Activated CD8-positive, alpha-beta memory T cell treated with anti-CD3 and anti-CD28 coated beads, Interleukin-2, amount 50 U/mL, for 4 hours (primary cell): ENCODE data around the gene RNF214.
"Not testable (repeated sequence)": the region's sequence is repeated elsewhere in the genome, so short reads cannot be mapped to it uniquely, and the experiment has no call there.

Experiments
- DNase-seq: peaks from one replicate; pipeline ENCODE4 v3.0.0-alpha.2; 2020

RNF214 gene

DNA sequence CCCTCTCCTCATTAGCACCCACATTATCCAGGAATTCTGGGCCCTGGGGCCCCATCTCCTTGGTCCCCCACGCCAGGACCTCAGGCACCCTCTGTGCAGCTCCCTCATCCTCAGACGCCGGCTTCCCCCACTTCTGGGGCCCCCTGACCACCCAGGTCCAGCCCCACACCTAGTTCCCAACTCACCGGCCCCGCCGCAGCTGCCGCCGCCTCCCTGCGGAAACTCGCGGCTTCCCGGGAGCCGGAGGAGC, 704 bp upstream of the RNF214 start, which contains the start of gene PCSK7:
PCSK7 (minus strand) TSS at position 232 of the 250 bp plus-strand sequence. CDS start 2,229 bp downstream, outside the sequence.
- DNase-seq: no peak

DNA sequence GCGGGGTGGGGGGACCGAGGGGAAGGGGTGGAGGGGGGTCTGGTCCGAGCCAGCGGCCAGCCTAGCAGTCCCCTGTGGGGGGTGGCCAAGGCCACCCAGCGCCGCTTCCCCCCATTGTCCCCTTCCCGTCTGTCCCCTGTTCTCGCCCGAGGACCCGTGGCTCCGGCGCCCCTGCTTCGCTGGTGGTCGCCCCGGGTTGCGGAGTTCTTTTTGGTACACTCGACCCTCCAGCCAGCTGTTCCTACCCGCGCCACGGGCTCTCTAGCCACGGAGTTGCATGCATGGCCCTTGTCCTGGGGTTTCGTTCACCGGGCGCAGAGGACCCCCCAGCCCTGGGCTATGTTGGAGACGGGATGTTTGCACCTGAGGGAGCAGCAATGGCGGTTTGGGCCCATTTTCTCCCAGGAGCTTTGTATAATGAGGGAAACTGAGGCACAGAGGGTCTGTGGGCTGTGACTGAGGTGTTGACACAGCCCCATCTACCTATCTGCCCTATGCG, 489 bp downstream of the RNF214 start:
- no peak for DNase-seq

DNA sequence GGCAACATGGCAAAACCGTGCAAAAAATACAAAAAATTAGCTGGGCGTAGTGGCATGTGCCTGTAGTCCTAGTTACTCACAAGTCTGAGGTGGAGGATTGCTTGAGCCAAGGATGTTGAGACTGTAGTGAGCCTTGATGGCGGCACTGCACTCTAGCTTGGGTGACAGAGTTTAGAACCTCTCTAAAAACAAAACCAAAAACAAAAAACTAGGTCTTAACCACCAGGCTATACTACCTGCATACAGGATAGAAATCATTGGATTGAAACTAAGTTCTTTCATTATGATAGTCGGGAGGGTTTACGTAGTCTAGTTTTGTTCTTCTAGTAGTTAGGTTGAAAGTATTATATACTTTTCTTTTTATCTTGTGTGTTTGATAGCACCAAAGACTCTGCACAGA, 5.8 kb downstream of the RNF214 start:
- no peak for DNase-seq

DNA sequence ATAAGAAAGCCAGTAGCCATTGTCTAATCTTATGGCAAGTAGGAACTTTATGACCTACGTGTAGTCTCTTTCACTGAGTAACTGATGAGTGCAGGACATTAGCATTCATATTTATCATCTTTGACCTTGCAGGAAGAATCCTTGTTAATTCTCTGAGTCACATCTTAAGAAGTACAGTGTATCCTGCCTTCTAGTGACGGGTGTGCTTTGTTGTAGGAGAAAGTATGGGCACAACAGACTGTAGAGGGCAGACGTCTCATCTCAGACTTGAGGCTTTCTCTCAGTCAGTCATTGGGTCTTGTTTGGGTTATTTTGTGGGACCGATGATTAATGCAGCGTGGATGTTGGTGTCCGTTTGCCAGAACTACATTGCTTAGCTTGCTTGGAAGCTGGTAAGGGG, 6.8 kb downstream of the RNF214 start:
- DNase-seq: no peak

DNA sequence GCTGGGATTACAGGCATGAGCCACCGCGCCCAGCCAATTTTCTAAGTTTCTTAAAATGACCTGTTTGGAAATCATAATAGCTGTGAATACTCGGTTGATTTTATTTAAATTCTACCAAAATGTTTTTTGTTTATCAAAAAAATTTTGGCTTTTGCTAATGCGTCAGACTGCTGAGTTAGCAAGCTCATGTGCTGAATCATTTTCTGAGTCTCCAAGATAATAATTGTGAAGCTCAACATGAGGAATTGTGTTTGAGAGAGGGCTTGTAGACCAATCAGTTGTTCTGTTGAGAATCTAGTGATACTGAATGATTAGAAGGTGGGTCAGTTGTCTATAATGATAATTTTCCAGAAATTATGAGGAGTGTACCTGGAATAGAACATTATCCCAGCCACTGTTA, 15.9 kb downstream of the RNF214 start:
- DNase-seq: no peak

DNA sequence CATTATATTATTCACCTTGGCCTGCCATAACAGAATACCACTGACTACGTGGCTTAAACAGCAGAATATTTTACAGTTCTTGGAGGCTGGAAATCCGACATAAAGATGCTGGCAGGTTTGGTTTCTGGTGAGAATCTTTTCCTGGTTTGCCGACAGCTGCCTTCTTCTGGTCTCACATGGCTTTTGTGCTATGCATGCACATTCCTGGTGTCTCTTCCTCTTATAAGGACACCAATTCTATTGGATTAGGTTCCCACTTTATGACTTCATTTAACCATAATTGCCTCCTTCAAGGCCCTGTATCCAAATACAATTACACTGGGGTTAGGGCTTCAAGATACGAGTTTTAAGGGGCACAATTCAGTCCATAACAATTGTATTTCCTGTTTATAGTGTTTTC, 17.1 kb downstream of the RNF214 start:
- no peak for DNase-seq

DNA sequence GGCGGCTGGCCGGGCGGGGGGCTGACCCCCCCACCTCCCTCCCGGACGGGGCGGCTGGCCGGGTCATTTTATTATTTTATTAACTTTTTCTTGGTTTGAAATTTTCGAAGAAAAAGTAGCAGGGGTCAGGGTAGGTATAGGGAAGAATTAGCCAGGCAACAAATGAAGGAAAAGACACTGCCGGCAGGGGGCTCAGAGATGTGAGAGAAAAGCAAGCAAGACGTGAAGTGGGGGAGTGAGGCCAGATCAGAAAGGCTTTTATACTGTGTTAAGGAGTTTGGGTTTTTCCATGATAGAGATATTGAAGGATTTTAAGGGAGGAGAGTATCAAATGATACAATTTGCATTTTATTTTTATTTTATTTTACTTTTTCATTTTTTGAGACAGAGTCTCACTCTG, 19.0 kb downstream of the RNF214 start:
- no peak for DNase-seq

DNA sequence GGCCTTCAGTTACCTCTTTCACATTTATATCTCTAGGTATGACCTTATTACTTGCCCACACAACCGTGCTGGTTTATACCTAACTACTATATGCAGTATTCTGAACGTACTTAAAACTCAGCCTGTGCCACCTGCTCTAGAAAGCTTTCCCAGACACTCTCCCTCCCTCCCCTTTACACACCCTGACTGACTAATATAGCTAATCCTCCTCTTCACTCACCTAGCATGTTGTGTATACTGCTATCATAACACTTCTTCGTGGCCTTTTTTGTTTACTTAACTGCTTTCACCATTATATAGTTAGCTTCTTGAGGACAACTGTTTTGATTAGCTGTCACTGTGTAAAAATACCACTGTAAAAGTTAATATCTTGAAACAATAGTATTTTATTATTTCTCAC, 23.5 kb downstream of the RNF214 start:
- DNase-seq: no peak

DNA sequence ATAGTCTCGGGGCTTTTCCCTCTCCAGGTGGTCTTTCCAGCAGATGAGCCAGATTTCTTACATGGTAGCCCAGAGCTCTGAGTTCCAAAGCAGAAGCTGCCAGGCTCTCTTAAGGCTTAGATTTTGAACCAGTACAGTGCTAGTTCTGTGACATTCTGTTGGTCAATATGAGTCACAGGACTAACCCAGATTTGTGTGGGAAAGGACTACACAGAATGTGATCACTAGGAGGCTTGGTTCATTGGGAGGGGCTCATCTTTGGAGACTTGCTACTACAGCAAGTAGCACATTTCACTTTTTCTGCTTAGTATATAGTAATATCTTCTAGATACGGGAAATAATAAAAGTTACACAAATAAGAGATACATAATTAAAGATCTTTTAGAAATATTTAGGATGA, 24.1 kb downstream of the RNF214 start:
- DNase-seq: no peak

DNA sequence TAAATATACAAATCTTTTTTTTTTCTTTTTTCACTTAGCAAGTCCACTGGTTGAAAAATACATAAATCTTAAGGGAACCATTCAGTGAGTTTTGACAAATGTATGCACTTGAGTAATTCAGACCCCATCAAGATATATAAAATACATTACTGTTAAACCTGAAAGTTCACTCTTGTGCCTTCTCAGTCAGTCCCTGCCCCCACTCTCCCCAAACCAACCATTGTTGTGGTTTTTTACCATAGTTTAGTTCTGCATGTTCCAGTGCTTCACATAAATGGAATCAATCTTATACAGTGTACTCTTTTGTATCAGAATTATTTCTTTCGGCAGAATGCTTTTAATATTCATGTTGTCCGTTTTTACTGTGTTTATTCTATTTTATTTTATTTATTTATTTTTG, 26.1 kb downstream of the RNF214 start:
- DNase-seq: no peak

DNA sequence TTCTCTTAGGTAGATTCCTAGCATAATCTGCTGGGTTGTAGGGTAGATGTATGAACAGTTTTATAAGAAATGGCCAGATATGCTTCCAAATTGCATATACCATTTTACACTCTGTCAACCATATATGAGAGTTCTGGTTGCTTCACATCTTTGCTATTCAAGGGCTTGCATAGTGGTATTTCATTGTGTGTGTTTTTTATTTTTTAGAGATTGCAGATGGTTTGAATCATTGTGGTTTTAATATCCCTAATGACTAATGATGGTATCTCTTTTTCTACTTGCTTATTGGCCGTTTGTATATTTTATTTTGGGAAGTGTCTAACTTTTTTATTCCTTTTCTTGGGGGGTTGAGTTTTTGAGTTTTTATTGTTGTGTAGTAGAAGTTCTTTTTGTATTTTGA, 26.9 kb downstream of the RNF214 start:
- DNase-seq: no peak

DNA sequence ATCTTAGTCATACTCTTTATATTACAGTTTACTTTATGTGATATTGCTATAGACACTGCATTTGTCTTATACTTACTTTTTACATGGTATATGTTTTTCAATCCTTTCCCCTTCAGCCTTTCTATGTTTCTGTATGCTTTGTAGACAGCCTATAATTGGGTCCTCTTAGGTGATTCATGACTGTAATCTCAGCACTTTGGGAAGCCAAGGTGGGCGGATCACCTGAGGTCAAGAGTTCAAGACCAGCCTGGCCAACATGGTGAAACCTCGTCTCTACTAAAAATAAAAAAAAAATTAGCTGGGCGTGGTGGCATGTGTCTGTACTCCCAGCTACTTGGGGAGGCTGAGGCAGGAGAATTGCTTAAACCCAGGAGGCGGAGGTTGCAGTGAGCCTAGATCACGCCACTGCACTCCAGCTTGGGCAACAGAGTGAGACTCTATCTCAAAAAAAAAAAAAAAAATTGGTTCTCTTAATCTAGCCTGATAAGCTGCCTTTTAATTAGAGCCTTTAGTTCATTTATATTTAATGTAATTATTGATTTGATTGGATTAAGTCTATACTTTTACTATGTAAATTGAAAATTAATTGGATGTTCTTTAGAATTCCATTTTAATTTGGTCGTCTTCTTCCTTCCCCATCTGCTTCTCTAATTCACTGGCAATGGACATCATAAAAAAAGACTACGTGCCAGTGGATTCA, 32.3 kb downstream of the RNF214 start:
- DNase-seq: not testable (repeated sequence)

DNA sequence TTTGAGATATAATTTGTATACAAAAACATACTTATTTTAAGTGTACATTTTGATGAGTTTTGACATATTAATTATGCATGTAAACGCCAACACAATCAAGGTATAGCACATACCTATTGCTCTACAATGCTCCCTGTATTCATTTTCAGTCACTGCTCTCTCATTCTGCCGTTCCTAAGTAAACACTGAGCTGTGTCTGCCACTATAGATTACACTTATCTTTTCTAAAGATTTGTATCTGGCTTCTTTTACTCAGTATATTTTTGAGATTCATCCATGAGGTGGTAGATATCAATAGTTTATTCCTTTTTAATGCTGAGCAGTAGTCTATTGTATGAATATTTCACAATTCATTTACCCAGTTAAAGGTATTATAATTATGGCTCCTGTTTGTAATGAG, 33.3 kb downstream of the RNF214 start:
- DNase-seq: no peak

DNA sequence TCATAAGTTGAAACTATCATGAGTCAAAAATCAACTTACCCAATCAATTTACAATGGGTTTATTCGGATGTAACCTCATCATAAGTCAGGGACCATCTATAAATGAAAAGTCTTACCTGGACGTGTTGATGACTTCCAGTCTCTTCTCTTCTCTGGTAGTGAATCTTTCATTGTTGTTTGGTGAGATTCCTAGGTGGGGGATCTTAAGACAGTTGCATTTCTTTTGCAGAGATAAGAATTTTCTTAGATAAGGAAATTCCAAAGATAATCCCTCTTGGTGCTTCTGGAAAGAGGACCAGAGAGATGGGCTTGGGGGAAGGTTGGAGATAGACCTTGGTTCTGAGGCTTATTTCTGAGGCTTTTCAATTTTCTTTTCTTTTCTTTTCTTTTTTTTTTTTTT, 37.4 kb downstream of the RNF214 start:
- no peak for DNase-seq

DNA sequence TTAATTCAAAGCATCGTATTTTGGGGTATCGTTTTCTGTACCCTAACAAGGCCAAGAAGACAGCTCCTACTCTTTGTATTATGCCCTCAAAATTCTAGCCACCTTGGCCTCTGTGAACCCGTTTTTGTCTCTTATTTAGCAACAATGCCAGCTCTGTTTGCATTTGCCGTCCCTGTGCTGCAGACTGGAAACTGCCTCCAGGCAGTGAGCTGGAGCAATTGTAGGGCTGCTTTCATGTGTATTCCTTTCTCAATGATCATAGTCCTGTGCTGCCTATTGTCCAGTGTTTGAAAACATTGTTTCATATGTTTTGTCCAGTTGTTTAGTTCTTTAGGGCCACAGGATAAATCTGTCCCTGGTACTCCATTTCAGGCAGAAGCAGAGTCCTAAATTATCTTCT, 38.7 kb downstream of the RNF214 start:
- DNase-seq: no peak

DNA sequence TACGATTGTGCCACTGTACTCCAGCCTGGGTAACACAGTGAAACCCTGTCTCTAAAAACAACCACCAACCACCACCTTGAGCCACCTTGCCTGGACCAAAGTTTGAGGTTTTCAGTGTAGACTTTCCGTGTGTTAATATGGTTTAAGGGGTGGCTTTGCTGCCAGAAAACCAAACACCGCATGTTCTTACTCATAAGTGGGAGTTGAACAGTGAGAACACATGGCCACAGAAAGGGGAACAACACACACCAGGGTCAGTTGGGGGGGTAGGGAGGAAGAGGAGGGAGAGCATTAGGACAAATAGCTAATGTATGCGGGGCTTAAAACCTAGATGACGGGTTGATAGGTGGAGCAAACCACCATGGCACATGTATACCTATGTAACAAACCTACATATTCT, 39.7 kb downstream of the RNF214 start:
- not testable (repeated sequence) for DNase-seq

DNA sequence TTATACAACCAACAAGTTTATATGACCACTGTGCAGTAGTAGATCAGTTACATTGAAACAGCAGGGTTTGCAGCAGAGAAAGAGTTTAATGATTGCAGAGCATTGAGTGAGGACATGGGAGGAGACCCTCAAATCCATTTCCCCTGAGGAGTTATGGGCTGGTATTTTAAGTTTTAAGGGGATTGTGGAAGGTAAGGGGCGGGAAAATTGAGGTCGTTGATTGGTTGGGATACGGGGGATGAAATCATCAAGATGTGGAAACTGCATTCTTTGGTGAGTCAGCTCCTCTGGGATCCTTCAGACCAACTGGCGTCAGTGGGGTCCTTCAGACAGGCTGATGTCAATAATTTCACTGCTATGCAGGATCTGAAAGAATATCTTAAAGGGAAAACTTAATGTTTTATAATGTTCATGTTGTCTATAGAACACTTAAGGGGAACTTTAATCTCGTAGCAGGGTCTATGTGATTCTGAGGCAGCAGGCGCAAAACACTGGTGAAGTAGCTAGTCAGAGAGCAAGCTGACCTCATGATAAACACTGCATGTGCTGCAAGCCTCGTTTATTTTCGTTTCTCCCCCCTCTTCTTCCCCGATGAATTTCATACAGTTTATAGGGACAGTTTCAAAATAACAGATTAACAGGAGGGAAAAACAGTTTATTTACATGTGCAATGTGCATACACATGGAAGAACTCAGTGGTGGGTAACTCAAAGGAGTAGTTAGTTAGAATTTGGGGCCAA, 41.2 kb downstream of the RNF214 start:
- no peak for DNase-seq

DNA sequence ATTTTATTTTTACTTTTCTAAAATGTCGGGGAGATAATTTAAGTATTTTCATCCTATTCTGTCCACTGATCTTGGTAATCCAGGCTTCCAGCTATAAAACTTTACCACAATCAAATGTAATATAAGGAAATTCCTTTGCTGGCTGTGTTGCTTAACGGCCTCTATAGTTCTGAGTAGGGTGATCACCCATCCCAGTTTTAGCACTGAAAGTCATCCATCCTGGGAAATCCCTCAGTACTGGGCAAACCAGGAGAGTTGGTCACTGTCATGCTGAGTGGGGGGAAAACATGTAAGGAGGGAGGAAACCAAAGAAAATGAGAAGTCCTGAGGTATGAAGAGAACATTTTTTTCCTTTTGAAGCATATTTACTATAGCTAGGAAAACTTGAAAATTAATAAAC, 45.9 kb downstream of the RNF214 start:
- no peak for DNase-seq

DNA sequence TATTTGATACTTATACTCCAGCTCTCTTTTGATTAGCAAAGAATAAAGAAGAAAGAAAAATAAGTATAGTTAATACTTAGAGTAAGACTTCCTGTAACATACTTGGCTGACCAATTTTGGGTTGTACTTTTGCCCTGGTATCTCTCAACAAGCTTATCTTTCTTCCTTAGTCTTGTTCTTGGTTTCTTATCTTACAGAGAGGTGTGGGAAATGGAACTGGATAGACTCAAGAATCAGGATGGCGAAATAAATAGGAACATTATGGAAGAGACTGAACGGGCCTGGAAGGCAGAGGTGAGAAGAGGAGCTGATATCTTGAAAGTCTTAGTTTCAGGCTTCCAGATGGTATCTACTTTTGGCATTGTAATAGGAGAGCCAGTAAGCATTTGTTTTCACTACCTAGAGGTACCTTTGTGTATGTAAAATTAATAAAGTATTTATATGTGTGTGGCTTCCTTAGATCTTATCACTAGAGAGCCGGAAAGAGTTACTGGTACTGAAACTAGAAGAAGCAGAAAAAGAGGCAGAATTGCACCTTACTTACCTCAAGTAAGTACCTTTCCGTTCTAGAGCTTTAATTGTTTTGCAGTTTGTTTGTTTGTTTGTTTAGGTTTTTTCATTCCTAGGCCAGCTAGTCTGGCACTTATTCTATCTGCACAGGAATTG, 47.4 kb downstream of the RNF214 start:
- DNase-seq: no peak

DNA sequence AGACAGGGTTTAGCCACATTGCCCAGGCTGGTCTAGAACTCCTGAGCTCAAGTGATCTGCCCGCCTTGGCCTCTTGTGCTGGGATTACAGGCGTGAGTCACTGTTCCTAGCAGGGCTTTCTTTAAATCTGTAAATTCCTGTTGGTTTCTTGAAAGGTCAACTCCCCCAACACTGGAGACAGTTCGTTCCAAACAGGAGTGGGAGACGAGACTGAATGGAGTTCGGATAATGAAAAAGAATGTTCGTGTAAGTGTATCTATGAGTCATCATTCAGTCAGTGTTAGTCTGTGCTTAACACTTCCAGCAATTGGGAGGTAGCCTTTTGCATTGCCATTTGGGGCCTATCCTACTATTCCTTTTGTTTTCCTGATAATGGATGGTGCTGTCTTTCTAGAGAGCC, 48.7 kb downstream of the RNF214 start:
- no peak for DNase-seq

DNA sequence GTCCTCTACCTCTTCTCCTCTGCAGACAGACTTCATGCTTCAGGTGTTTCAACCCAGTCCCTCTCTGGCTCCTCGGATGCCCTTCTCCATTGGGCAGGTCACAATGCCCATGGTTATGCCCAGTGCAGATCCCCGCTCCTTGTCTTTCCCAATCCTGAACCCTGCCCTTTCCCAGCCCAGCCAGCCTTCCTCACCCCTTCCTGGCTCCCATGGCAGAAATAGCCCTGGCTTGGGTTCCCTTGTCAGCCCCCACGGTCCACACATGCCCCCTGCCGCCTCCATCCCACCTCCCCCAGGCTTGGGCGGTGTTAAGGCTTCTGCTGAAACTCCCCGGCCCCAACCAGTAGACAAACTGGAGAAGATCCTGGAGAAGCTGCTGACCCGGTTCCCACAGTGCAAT, 49.4 kb downstream of the RNF214 start:
- DNase-seq: no peak

DNA sequence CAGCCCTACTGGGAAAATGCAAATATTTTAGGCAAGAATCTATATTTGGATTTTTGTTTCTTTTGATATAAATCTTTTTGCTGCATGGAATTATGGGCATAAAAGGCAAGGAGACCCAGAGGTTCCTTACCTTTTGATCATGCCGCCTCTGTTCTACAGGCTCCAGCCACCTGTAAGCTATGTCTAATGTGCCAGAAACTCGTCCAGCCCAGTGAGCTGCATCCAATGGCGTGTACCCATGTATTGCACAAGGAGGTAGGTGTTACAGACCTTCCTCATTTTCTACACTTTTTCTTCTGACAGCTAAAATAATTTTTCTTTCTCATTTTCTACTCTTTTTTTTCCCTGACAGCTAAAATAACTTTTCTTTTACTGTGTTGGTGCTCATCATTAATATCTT, 50.5 kb downstream of the RNF214 start:
- no peak for DNase-seq

DNA sequence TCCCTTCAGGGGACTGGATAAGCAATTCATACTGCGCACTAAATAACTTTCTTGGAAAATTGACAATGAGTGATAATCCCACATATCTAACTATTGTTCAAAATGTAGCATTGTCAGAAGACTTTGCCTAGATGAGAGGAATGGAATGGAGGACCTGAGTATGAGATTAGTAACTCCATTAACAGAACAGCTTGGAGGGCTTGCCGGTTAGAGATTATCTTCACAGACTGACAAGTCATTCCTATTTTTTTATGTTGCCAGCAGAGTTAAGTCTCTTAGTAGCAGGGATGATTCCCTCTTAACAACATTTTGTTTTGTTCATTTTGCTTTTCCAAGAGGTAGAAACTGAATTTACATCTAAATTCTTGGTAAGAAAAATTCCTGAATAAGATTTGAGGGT, 51.6 kb downstream of the RNF214 start:
- no peak for DNase-seq

DNA sequence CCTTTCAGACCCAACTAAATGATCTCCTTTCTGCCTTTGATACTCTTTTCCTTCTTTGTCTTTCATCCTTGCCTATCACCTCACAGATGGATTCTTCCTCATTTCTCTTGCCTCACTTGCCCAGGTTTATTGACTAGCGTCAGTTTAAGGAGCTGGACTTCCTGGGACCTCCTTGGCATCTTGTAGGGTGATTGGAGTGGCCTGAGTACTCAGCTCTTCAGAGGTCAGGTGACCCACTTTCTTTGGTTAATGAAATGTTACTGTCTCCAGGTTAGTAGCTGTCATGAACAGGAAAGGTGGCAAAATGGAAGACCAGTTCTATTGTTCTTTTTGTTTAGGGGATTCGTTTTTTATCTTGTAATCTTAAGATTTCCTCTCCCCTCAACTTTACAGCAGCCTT, 54.1 kb downstream of the RNF214 start:
- DNase-seq: no peak
